C4-2B (cell line): ENCODE measurements around the gene FBXL4.

Experiments
- ZFX ChIP-seq: fragments of 450-650 bp; IDR thresholded peaks from 2 replicates; pipeline ENCODE4 v1.6.1; 2017
- TF ChIP-seq, protein P1 (sequence below): fragments of 450-650 bp; conservative IDR thresholded peaks from 2 replicates; pipeline ENCODE4 v1.5.1; 2017; ENCODE audit warnings: mild to moderate bottlenecking

DNA sequence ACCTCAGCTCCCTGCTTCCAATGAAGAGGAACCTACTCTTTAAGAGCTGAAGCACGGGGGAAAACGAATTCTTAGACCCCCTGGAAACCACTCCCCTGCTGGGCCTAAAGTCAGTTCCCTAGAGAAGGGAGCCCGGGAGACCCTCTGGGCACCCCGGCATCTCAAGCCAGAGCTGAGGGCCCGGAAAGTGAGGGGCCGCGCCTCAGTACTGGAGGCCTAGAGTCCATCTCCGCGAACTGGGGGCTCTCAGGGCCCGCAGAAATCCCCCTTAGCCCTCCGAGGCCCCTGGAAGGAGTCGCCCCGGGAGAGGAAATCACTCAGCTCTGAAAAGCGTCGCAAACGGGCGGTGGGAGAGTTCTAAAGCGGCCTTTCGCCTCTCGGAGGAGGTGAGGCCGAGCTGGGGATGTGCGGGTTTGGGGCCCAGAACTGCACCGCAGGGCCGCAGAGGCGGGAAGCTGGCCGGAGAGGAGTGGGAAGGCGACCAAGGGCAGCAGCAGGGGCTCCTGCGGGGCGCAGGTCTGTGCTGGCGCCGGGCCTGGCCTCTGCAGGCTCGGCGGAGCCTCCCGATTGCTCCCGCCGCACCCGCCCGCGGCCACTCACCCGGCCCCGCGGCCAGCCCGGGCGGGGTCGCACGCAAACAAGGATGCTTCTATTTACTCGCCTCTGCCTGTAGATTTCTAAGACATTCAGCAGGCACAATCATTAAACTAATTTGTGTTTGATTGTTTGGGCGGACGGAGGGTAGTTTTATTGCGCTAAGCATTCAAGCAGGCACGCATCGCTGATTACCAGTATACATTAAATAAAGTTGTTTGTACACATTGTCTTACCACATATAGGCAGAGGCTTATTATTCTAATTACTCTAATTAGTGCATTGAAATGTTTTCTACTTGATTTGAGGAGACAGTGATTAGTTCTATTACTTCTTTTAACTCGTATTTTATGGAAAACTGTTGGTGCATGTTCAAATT lies 104.2 kb downstream of the FBXL4 start:
- TF ChIP-seq, protein P1, sequence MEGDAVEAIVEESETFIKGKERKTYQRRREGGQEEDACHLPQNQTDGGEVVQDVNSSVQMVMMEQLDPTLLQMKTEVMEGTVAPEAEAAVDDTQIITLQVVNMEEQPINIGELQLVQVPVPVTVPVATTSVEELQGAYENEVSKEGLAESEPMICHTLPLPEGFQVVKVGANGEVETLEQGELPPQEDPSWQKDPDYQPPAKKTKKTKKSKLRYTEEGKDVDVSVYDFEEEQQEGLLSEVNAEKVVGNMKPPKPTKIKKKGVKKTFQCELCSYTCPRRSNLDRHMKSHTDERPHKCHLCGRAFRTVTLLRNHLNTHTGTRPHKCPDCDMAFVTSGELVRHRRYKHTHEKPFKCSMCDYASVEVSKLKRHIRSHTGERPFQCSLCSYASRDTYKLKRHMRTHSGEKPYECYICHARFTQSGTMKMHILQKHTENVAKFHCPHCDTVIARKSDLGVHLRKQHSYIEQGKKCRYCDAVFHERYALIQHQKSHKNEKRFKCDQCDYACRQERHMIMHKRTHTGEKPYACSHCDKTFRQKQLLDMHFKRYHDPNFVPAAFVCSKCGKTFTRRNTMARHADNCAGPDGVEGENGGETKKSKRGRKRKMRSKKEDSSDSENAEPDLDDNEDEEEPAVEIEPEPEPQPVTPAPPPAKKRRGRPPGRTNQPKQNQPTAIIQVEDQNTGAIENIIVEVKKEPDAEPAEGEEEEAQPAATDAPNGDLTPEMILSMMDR, result no peak
- TF ChIP-seq ZFX, result no peak
